Hepatocyte (in vitro differentiated cells): ENCODE measurements around the gene AGBL4. TPM values are rescaled to one million over a fixed set of nuclear protein-coding genes. Genes with fewer than 3 reads are reported as not detected.

Experiments
- DNase-seq: peaks from one replicate; pipeline ENCODE4 v3.0.0-alpha.2; 2016; ENCODE audit warnings: low spot score
- H2AFZ ChIP-seq: fragments of 200-600 bp; sonication (generic); 2 replicates; pipeline ENCODE4 v1.6.0; 2016; ENCODE audit warnings: antibody characterized with exemption, mild to moderate bottlenecking
- H3K27ac ChIP-seq: fragments of 200-600 bp; sonication (generic); 2 replicates; pipeline ENCODE4 v1.5.1; 2016; ENCODE audit warnings: mild to moderate bottlenecking
- H3K27me3 ChIP-seq: fragments of 200-600 bp; sonication (generic); 2 replicates; pipeline ENCODE4 v1.6.1; 2016
- H3K36me3 ChIP-seq: fragments of 200-600 bp; sonication (generic); replicated peaks from 2 replicates; pipeline ENCODE4 v1.5.1; 2016; ENCODE audit warnings: low read depth; ENCODE audit not compliant: insufficient read depth
- H3K4me1 ChIP-seq: fragments of 200-600 bp; sonication (generic); 2 replicates; pipeline ENCODE4 v1.5.1; 2016; ENCODE audit warnings: mild to moderate bottlenecking, moderate library complexity; ENCODE audit not compliant: insufficient read depth
- H3K4me2 ChIP-seq: fragments of 200-600 bp; sonication (generic); 2 replicates; pipeline ENCODE4 v1.6.0; 2016
- H3K4me3 ChIP-seq: fragments of 200-600 bp; sonication (generic); 2 replicates; pipeline ENCODE4 v1.5.1; 2016; ENCODE audit warnings: mild to moderate bottlenecking
- H3K79me2 ChIP-seq: fragments of 200-600 bp; sonication (generic); 2 replicates; pipeline ENCODE4 v1.6.0; 2017; ENCODE audit warnings: mild to moderate bottlenecking
- H3K9me2 ChIP-seq: fragments of 200-600 bp; sonication (generic); replicated peaks from 2 replicates; pipeline ENCODE4 v1.6.0; 2017; ENCODE audit warnings: mild to moderate bottlenecking; ENCODE audit not compliant: insufficient read depth
- H3K9me3 ChIP-seq: fragments of 200-600 bp; sonication (generic); 2 replicates; pipeline ENCODE4 v1.5.1; 2016; ENCODE audit warnings: low read depth, mild to moderate bottlenecking
- H4K20me1 ChIP-seq: fragments of 200-600 bp; sonication (generic); 2 replicates; pipeline ENCODE4 v1.6.0; 2016; ENCODE audit warnings: mild to moderate bottlenecking; ENCODE audit not compliant: insufficient read depth, poor library complexity, severe bottlenecking
- EZH2 ChIP-seq: fragments of 200-600 bp; sonication (generic); IDR thresholded peaks from 2 replicates; pipeline ENCODE4 v1.6.1; 2016; ENCODE audit warnings: antibody characterized with exemption, mild to moderate bottlenecking, borderline replicate concordance
- EZH2phosphoT487 ChIP-seq: fragments of 200-600 bp; sonication (generic); IDR thresholded peaks from one replicate; pipeline ENCODE4 v1.6.1; 2018; ENCODE audit warnings: antibody characterized with exemption, mild to moderate bottlenecking, low read depth, moderate library complexity; ENCODE audit not compliant: unreplicated experiment, severe bottlenecking
- WGBS: methylation state at CpG from one replicate; pipeline ENCODE4 v1.1.6; 2016; ENCODE audit warnings: low lambda C conversion rate; ENCODE audit errors: missing lambda C conversion rate; 5-methylcytosine and 5-hydroxymethylcytosine counted together
- polyA plus RNA-seq: library from polyadenylated mRNA; unstranded; fragments of >200 nt; fragmentation: Nextera tagmentation; extraction: Ambion mirVana; gene quantifications from 2 replicates; pipeline ENCODE4 v1.2.1, GENCODE V29; 2016
- total RNA-seq: library from RNA; depleted of rRNA; stranded (reverse); fragments of >200 nt; gene quantifications from 2 replicates; pipeline ENCODE4 v1.2.3, GENCODE V29; 2014
- TF ChIP-seq, protein P1 (sequence below): fragments of 200-600 bp; sonication (generic); IDR thresholded peaks from 2 replicates; pipeline ENCODE4 v1.5.1; 2016; ENCODE audit warnings: antibody characterized with exemption, mild to moderate bottlenecking; ENCODE audit not compliant: poor library complexity

The AGBL4 gene
- total and polyA plus RNA-seq, 2 experiments from 2014 or later = 0.50 to 0.73 TPM

DNA sequence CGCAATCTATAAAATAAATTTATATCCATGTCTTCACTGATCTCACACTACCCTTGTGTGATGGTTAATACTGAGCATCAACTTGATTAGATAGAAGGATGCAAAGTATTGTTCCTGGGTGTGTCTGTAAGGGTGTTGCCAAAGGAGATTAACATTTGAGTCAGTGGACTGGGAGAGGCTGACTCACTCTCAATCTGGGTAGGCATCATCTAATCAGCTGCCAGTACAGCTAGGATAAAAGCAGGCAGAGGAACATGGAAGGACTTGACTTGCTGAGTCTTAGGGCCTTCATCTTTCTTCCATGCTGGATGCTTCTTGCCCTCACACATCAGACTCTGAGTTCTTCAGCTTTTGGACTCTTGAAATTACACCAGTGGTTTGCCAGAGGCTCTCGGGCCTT is 615.4 kb downstream of the AGBL4 start:
- Histone ChIP-seq H3K36me3 (no peaks in the 10 kb centered on the region), H2AFZ (no peak overlapping the region), H3K4me1 (no peaks in the 10 kb centered on the region), H3K9me3 (no peaks in the 10 kb centered on the region), H4K20me1 (no peaks in the 10 kb centered on the region), H3K4me3 (no peak overlapping the region), H3K27me3 (no peaks in the 10 kb centered on the region), H3K9me2 (no peaks in the 10 kb centered on the region), H3K79me2 (no peaks in the 10 kb centered on the region), H3K4me2 (no peak overlapping the region), H3K27ac (no peak overlapping the region)
- no peak for TF ChIP-seq EZH2phosphoT487
- DNase-seq = no peak
- WGBS = 52% methylated on average over 2 of the region's 2 CpGs

DNA sequence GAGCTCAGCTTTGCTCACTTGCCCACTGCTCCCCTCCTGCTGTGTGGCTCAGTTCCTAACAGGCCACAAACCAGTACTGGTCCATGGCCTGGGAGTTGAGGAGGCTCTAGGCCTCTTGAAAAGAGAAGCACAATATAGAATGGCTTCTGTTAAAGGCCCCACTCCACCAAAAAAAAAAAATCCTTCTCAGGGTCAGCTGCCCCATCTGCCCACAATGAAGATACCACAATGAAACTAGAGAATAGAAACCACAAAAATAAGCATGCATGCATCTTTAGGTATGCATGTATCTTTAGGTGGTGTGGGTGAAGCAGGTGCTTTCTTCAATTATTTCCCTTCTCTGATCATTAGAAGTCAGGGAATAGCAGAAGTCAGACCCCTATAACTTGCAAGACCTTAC is 626.7 kb downstream of the AGBL4 start:
- H4K20me1 ChIP-seq = no peaks in the 10 kb centered on the region
- H3K27me3 ChIP-seq = no peaks in the 10 kb centered on the region
- H3K4me2 ChIP-seq = no peak overlapping the region
- no peaks in the 10 kb centered on the region for H3K4me1 ChIP-seq
- H3K9me2 ChIP-seq = no peaks in the 10 kb centered on the region
- no peaks in the 10 kb centered on the region for H3K9me3 ChIP-seq
- no peaks in the 10 kb centered on the region for H3K36me3 ChIP-seq
- no peak overlapping the region for H2AFZ ChIP-seq
- no peak for DNase-seq
- H3K27ac ChIP-seq = no peak overlapping the region
- no peak overlapping the region for H3K4me3 ChIP-seq
- H3K79me2 ChIP-seq = no peaks in the 10 kb centered on the region
- TF ChIP-seq EZH2phosphoT487 (no peak), EZH2 (no peak)
- TF ChIP-seq, protein P1, sequence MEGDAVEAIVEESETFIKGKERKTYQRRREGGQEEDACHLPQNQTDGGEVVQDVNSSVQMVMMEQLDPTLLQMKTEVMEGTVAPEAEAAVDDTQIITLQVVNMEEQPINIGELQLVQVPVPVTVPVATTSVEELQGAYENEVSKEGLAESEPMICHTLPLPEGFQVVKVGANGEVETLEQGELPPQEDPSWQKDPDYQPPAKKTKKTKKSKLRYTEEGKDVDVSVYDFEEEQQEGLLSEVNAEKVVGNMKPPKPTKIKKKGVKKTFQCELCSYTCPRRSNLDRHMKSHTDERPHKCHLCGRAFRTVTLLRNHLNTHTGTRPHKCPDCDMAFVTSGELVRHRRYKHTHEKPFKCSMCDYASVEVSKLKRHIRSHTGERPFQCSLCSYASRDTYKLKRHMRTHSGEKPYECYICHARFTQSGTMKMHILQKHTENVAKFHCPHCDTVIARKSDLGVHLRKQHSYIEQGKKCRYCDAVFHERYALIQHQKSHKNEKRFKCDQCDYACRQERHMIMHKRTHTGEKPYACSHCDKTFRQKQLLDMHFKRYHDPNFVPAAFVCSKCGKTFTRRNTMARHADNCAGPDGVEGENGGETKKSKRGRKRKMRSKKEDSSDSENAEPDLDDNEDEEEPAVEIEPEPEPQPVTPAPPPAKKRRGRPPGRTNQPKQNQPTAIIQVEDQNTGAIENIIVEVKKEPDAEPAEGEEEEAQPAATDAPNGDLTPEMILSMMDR = no peak

DNA sequence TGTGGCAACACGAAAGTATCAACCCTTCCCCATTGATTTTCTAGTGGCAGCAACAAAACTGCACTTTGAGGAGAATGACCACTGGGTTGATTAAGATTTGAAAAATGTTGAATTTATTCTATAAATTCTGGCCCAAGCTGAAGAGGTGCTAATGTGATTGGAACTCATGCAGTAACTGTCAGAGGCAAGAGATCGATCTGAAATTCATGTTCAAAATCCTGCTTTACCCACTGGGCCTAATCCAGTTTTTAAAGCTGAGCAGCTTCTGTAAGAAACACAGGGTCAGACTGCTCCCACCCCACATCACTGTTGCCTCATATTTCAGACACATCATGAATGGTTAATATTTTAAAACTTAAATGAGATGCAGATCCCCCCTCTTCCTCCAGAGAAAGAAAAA is 629.6 kb downstream of the AGBL4 start:
- 56% methylated on average over 2 of the region's 2 CpGs for WGBS
- no peak overlapping the region for H2AFZ ChIP-seq

DNA sequence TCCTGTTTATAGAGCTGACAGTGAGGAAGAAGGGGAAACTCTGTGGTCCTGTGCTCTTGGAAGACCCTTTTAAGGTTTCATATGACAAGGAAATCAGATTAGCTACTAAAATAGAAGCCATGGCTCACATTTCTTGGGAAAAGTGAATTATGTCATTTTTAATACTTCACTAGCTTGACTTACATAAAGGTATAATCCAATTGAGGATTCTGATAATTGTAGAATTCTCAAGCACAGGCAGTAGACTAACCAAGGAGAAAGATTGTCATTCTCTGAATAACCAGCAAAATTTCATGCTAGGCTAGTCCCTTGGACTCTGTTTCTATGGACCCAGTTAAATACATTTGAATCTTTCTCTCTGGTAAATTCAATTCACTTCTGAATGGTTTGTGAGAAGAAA is 634.1 kb downstream of the AGBL4 start:
- TF ChIP-seq EZH2 = no peak
- TF ChIP-seq EZH2phosphoT487 = no peak
- TF ChIP-seq, protein P1 = no peak
- no peak for DNase-seq
- H3K4me1 ChIP-seq = no peaks in the 10 kb centered on the region
- no peaks in the 10 kb centered on the region for H3K27me3 ChIP-seq
- no peak overlapping the region for H3K4me3 ChIP-seq
- no peak overlapping the region for H2AFZ ChIP-seq
- H3K27ac ChIP-seq = no peak overlapping the region
- peaks cover 5% of the 10 kb centered on the region for H3K9me3 ChIP-seq
- no peaks in the 10 kb centered on the region for H4K20me1 ChIP-seq
- no peaks in the 10 kb centered on the region for H3K36me3 ChIP-seq
- H3K79me2 ChIP-seq = no peaks in the 10 kb centered on the region
- no peak overlapping the region for H3K4me2 ChIP-seq
- H3K9me2 ChIP-seq = no peaks in the 10 kb centered on the region

More for the DNA sequence above, 629.6 kb downstream of the AGBL4 start:
- Histone ChIP-seq H3K79me2 (no peaks in the 10 kb centered on the region), H3K9me2 (no peaks in the 10 kb centered on the region), H3K27me3 (no peaks in the 10 kb centered on the region), H4K20me1 (no peaks in the 10 kb centered on the region), H3K27ac (no peak overlapping the region), H3K4me3 (no peak overlapping the region), H3K4me2 (no peak overlapping the region), H3K4me1 (no peaks in the 10 kb centered on the region), H3K36me3 (no peaks in the 10 kb centered on the region), H3K9me3 (no peaks in the 10 kb centered on the region)
- TF ChIP-seq, protein P1 = no peak
- DNase-seq = no peak
